Spleen (tissue), 7 donors: Measurements from ENCODE around the gene JOSD1.

ENCODE experiments used
- POLR2A ChIP-seq, 3 donors: fragments of 450-650 bp; IDR thresholded peaks; one replicate each; pipeline ENCODE4 v1.5.1; 2017; ENCODE audit warnings: antibody characterized with exemption in 3 of 3, mild to moderate bottlenecking in 1 of 3
- POLR2AphosphoS5 ChIP-seq, 3 donors: sonication (generic); formaldehyde crosslinking; IDR thresholded peaks; one replicate each; pipeline ENCODE4 v1.5.1; 2017; ENCODE audit warnings: antibody characterized with exemption in 3 of 3
- TF ChIP-seq, protein P1 (sequence below), 11 experiments: fragments of 200-600 bp in 7 of 11; fragments of 450-650 bp in 4 of 11; sonication (generic) in 4 of 11; IDR thresholded peaks in 8 of 11; conservative IDR thresholded peaks in 3 of 11; 1 replicate in 7 of 11; 2 replicates in 4 of 11; pipeline versions ENCODE4 v1.4.0 to v1.8.0; 2016 to 2021; ENCODE audit warnings: antibody characterized with exemption in 11 of 11, inconsistent platforms in 4 of 11, mild to moderate bottlenecking in 1 of 11
- donor health status: DM: no; HTN: no; CAD: no; lungs with moderate emphysema.
- donor health status: DM: no; HTN: no; CAD: no.
- donor health status: DM: no; HTN: no; CAD: no.

- TF ChIP-seq, protein P1, sequence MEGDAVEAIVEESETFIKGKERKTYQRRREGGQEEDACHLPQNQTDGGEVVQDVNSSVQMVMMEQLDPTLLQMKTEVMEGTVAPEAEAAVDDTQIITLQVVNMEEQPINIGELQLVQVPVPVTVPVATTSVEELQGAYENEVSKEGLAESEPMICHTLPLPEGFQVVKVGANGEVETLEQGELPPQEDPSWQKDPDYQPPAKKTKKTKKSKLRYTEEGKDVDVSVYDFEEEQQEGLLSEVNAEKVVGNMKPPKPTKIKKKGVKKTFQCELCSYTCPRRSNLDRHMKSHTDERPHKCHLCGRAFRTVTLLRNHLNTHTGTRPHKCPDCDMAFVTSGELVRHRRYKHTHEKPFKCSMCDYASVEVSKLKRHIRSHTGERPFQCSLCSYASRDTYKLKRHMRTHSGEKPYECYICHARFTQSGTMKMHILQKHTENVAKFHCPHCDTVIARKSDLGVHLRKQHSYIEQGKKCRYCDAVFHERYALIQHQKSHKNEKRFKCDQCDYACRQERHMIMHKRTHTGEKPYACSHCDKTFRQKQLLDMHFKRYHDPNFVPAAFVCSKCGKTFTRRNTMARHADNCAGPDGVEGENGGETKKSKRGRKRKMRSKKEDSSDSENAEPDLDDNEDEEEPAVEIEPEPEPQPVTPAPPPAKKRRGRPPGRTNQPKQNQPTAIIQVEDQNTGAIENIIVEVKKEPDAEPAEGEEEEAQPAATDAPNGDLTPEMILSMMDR (IDR thresholded peaks at IDR 0.05 in 8 of 11, conservative IDR thresholded peaks at IDR 0.05 in 3 of 11), result no peak
- TF ChIP-seq POLR2A (IDR thresholded peaks at IDR 0.05), result no peak
- TF ChIP-seq POLR2AphosphoS5 (IDR thresholded peaks at IDR 0.05), result peak in 1 of 3 donors; percentile 20
Observed at GRCh38 chr22:38725900-38726655, 25.3 kb upstream of the JOSD1 start.
